GM18951 (cell line): Measurements from ENCODE around the gene PLA2G4E.

Experiments used
- POLR2A ChIP-seq: IDR thresholded peaks from 4 replicates; pipeline ENCODE4 v1.6.1; 2011; ENCODE audit warnings: mild to moderate bottlenecking; ENCODE audit not compliant: insufficient read length, insufficient read depth; ENCODE audit errors: extremely low read depth
- in situ Hi-C: fragments of 300-500 bp; cut with MboI; formaldehyde crosslinking; loops from one replicate; pipeline ENCODE4 v1.12.0; 2022; ENCODE audit warnings: low sequenced_read_pairs, mixed read lengths, inconsistent platforms; ENCODE audit not compliant: unreplicated experiment

Gene PLA2G4E

GRCh38 chr15:41951571-41951970 is 69.3 kb downstream of the PLA2G4E start:
- no peak for TF ChIP-seq POLR2A
- in situ Hi-C loops = no loop called here

GRCh38 chr15:41950489-41950888 is 70.4 kb downstream of the PLA2G4E start:
- in situ Hi-C loops = no loop called here
- no peak for TF ChIP-seq POLR2A

GRCh38 chr15:41950127-41950483 is 70.7 kb downstream of the PLA2G4E start:
- in situ Hi-C loops = no loop called here
- no peak for TF ChIP-seq POLR2A

GRCh38 chr15:41949401-41950126 is 71.3 kb downstream of the PLA2G4E start:
- in situ Hi-C loops = no loop called here
- no peak for TF ChIP-seq POLR2A

GRCh38 chr15:41948490-41948889 is 72.4 kb downstream of the PLA2G4E start:
- TF ChIP-seq POLR2A = no peak
- in situ Hi-C loops = no loop called here

GRCh38 chr15:41946970-41947369 is 73.9 kb downstream of the PLA2G4E start:
- in situ Hi-C loops = no loop called here
- TF ChIP-seq POLR2A = no peak

GRCh38 chr15:41945731-41946130 is 75.1 kb downstream of the PLA2G4E start:
- in situ Hi-C loops = no loop called here
- TF ChIP-seq POLR2A = no peak

GRCh38 chr15:41945221-41945620 is 75.6 kb downstream of the PLA2G4E start:
- no peak for TF ChIP-seq POLR2A
- in situ Hi-C loops = no loop called here

GRCh38 chr15:41944313-41944940 is 76.4 kb downstream of the PLA2G4E start:
- in situ Hi-C loops = no loop called here
- no peak for TF ChIP-seq POLR2A

- no peak for TF ChIP-seq POLR2A
- in situ Hi-C loops = no loop called here
These were observed 77.1 kb downstream of the PLA2G4E start for GRCh38 chr15:41943543-41944312.

- in situ Hi-C loops = no loop called here
- TF ChIP-seq POLR2A = no peak
These were observed 78.0 kb downstream of the PLA2G4E start for GRCh38 chr15:41942886-41943285.

GRCh38 chr15:41941644-41942415 is 79.0 kb downstream of the PLA2G4E start:
- in situ Hi-C loops = no loop called here
- no peak for TF ChIP-seq POLR2A

GRCh38 chr15:41940441-41940857 is 80.4 kb downstream of the PLA2G4E start:
- in situ Hi-C loops = no loop called here
- TF ChIP-seq POLR2A = no peak
